Keratinocyte (primary cell): Measurements from ENCODE around the gene PRCP. TPM values are rescaled to one million over a fixed set of nuclear protein-coding genes. Genes with fewer than 3 reads are reported as not detected.
A peak's percentile ranks its signal among the peaks of the same experiment; 100 is the strongest.

Experiments
- DNase-seq: peaks from one replicate; pipeline ENCODE4 v3.0.0-alpha.2; 2011; ENCODE audit warnings: low read depth, missing footprints, low spot score
- FAIRE-seq: peaks from 2 replicates; lab custom pipeline; 2011; peaks lifted over from hg19 to GRCh38; lab: Jason Lieb, UNC
- H2AFZ ChIP-seq: 2 replicates; pipeline ENCODE4 v1.6.0; 2012; ENCODE audit warnings: low read length, control low read depth, inconsistent platforms; ENCODE audit not compliant: control insufficient read depth
- H3K27ac ChIP-seq: 2 replicates; pipeline ENCODE4 v1.5.1; 2011; ENCODE audit warnings: low read length; ENCODE audit not compliant: control insufficient read depth, insufficient read depth
- H3K27me3 ChIP-seq: 3 replicates; pipeline ENCODE4 v1.6.0; 2011; ENCODE audit warnings: low read length; ENCODE audit not compliant: control insufficient read depth, insufficient read depth; ENCODE audit errors: extremely low read depth
- H3K36me3 ChIP-seq, 2 experiments: 2 replicates in 1 of 2; 3 replicates in 1 of 2; pipeline ENCODE4 v1.5.1; 2011; ENCODE audit warnings: low read length in 2 of 2, mild to moderate bottlenecking in 1 of 2; ENCODE audit not compliant: control insufficient read depth in 2 of 2, insufficient read depth in 2 of 2; ENCODE audit errors: extremely low read depth in 1 of 2
- H3K4me1 ChIP-seq: 3 replicates; pipeline ENCODE4 v1.5.1; 2011; ENCODE audit warnings: low read length; ENCODE audit not compliant: control insufficient read depth, insufficient read depth; ENCODE audit errors: extremely low read depth
- H3K4me2 ChIP-seq: 3 replicates; pipeline ENCODE4 v1.6.0; 2011; ENCODE audit warnings: low read depth, low read length; ENCODE audit not compliant: control insufficient read depth, insufficient read depth; ENCODE audit errors: extremely low read depth
- H3K4me3 ChIP-seq, 3 experiments: fragments of 200-600 bp in 1 of 3; sonication (generic) in 1 of 3; 2 replicates in 2 of 3; 3 replicates in 1 of 3; pipeline ENCODE4 v1.5.1; 2011 to 2016; ENCODE audit warnings: low read length in 3 of 3, mild to moderate bottlenecking in 3 of 3, control low read depth in 2 of 3, inconsistent platforms in 1 of 3, low read depth in 1 of 3, mixed read lengths in 1 of 3, mixed run types in 1 of 3, moderate library complexity in 1 of 3; ENCODE audit not compliant: control insufficient read depth in 2 of 3, insufficient read depth in 2 of 3; ENCODE audit errors: extremely low read depth in 1 of 3
- H3K79me2 ChIP-seq: 2 replicates; pipeline ENCODE4 v1.6.0; 2012; ENCODE audit warnings: low read length; ENCODE audit not compliant: control insufficient read depth, insufficient read depth
- H3K9ac ChIP-seq: 3 replicates; pipeline ENCODE4 v1.6.0; 2011; ENCODE audit warnings: low read length; ENCODE audit not compliant: control insufficient read depth, insufficient read depth; ENCODE audit errors: extremely low read depth
- H3K9me1 ChIP-seq: 3 replicates; pipeline ENCODE4 v1.6.0; 2011; ENCODE audit warnings: low read length; ENCODE audit not compliant: control insufficient read depth, insufficient read depth; ENCODE audit errors: extremely low read depth
- H3K9me3 ChIP-seq: 2 replicates; pipeline ENCODE4 v1.5.1; 2012; ENCODE audit warnings: low read depth, low read length; ENCODE audit not compliant: control insufficient read depth
- H4K20me1 ChIP-seq: 3 replicates; pipeline ENCODE4 v1.6.0; 2011; ENCODE audit warnings: low read length; ENCODE audit not compliant: control insufficient read depth, insufficient read depth; ENCODE audit errors: extremely low read depth
- EZH2 ChIP-seq: IDR thresholded peaks from one replicate; pipeline ENCODE4 v1.6.1; 2012; ENCODE audit warnings: inconsistent platforms, mild to moderate bottlenecking, low read length, moderate library complexity
- dilution Hi-C: fragments of 300-500 bp; cut with MboI; formaldehyde crosslinking; loops from one replicate; pipeline ENCODE4 v1.7.0; 2020; ENCODE audit warnings: low sequenced_read_pairs; ENCODE audit not compliant: extremely low pct_ligation_motif_present
- polyA minus RNA-seq, 3 experiments: library from RNA; depleted of rRNA, polyadenylated mRNA; stranded (reverse); fragments of >200 nt; gene quantifications; 1 replicate in 1 of 3; 2 replicates in 1 of 3; 3 replicates in 1 of 3; pipeline ENCODE4 v1.2.3, GENCODE V29; 2011
- polyA plus RNA-seq, 5 experiments: library from polyadenylated mRNA; depleted of rRNA in 3 of 5; stranded (reverse) in 3 of 5; stranded (forward) in 1 of 5; unstranded in 1 of 5; fragments of >200 nt; gene quantifications; 1 replicate in 1 of 5; 2 replicates in 3 of 5; 3 replicates in 1 of 5; pipeline versions ENCODE4 v1.2.1 to v1.2.3, GENCODE V29; 2011 to 2012; ENCODE audit warnings: missing spikeins in 2 of 5, low read depth in 1 of 5, low replicate concordance in 1 of 5
- TF ChIP-seq, protein P1 (sequence below), 3 experiments: IDR thresholded peaks in 1 of 3; conservative IDR thresholded peaks in 1 of 3; optimal IDR thresholded peaks in 1 of 3; 2 replicates in 2 of 3; 3 replicates in 1 of 3; pipeline versions ENCODE3 to v1.5.1; 2011; ENCODE audit warnings: low read length in 3 of 3, mild to moderate bottlenecking in 3 of 3, moderate library complexity in 2 of 3, control low read depth in 1 of 3, inconsistent platforms in 1 of 3; ENCODE audit not compliant: insufficient read depth in 2 of 3; ENCODE audit errors: extremely low read depth in 1 of 3

Gene PRCP
- 32.3 to 43.5 TPM (median 36.5 TPM) in 3 replicates for polyA plus RNA-seq
- 7.4 TPM for polyA plus RNA-seq (2011; ENCODE audit: low read depth)
- 19.1 and 36.4 TPM in 2 replicates for polyA plus RNA-seq (2011; cell fraction: cytosol; rRNA removed)
- 43.6 and 50.2 TPM in 2 replicates for polyA plus RNA-seq (2011; cell fraction: nucleus; rRNA removed)
- 18.7 and 21.7 TPM in 2 replicates for polyA plus RNA-seq (2012; ENCODE audit: low replicate concordance)
- 7.9 to 32.2 TPM (median 27.3 TPM) in 3 replicates for polyA minus RNA-seq
- polyA minus RNA-seq (2011; cell fraction: cytosol; rRNA and poly(A)+ RNA removed) = 20.5 TPM
- 16.8 and 34.7 TPM in 2 replicates for polyA minus RNA-seq (2011; cell fraction: nucleus; rRNA and poly(A)+ RNA removed)

DNA sequence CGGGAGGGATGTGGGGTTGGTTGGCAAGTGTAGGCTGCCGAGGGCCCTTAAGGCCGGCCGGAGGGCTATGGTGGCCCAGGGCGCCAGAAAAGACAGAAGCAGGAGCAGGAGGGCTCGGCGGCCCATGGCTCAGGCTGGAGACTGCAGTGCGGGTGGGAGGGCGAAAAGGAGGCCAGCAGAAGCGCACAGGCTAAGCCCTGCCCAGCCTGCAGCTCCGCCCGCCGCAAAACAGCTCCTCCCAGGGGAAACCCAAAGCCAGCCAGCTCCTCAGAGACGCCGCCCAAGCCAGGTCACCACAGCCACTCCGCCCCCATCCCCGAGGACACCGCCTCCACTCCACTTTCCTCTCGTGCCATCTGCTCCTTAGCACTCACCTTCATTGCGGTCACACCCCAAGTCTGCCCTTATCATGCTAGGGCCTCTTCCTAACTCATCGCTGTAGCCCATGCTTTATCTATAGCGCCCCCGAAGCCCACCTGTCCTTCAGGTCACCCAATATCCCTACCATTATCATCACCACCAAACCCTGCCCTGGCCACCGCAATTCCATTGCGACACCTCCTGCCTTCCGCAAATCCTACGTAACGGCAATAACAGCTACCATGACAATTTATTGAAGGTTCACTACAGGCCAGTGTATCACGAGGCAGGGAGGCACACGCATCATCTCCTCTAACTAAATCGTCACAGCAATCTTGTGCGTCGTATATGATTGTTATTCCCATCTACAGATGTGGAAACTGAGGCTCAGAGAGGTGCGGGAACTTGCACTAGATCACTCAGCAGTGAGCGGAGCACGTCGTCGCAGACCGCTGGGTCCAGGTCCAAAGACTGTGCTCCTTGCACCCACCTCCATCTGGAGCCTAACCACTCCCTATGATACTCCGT lies at the start of gene PRCP:
Gene PRCP, minus strand, starts transcription at position 154 of the 888 bp plus-strand sequence. Its CDS starts 28 bp downstream, at position 126.
- peaks cover 26% of the 10 kb centered on the region for H3K4me1 ChIP-seq
- TF ChIP-seq EZH2 = no peak
- TF ChIP-seq, protein P1, sequence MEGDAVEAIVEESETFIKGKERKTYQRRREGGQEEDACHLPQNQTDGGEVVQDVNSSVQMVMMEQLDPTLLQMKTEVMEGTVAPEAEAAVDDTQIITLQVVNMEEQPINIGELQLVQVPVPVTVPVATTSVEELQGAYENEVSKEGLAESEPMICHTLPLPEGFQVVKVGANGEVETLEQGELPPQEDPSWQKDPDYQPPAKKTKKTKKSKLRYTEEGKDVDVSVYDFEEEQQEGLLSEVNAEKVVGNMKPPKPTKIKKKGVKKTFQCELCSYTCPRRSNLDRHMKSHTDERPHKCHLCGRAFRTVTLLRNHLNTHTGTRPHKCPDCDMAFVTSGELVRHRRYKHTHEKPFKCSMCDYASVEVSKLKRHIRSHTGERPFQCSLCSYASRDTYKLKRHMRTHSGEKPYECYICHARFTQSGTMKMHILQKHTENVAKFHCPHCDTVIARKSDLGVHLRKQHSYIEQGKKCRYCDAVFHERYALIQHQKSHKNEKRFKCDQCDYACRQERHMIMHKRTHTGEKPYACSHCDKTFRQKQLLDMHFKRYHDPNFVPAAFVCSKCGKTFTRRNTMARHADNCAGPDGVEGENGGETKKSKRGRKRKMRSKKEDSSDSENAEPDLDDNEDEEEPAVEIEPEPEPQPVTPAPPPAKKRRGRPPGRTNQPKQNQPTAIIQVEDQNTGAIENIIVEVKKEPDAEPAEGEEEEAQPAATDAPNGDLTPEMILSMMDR (optimal IDR thresholded peaks at IDR 0.05 in 1 of 3, IDR thresholded peaks at IDR 0.05 in 1 of 3, conservative IDR thresholded peaks at IDR 0.05 in 1 of 3; ENCODE audit: extremely low read depth in 1 of 3, insufficient read depth in 2 of 3, low read length in 3 of 3) = no peak
- no peaks in the 10 kb centered on the region for H3K27me3 ChIP-seq
- peak within 1 kb of the TSS; percentile 92 for H3K4me2 ChIP-seq
- DNase-seq (peak; percentile 35), FAIRE-seq (no peak)
- no peaks in the 10 kb centered on the region for H3K36me3 ChIP-seq
- peaks cover 24% of the 10 kb centered on the region for H3K79me2 ChIP-seq
- H3K9me3 ChIP-seq = no peaks in the 10 kb centered on the region
- no peaks in the 10 kb centered on the region for H3K9me1 ChIP-seq
- H3K9ac ChIP-seq = peak within 1 kb of the TSS; percentile 75
- peak within 1 kb of the TSS; percentile 81 for H3K27ac ChIP-seq
- dilution Hi-C loops = no loop called here
- H2AFZ ChIP-seq = peak within 1 kb of the TSS; percentile 98
- H3K4me3 ChIP-seq = peak within 1 kb of the TSS; percentile 53 to 91 (median 89)
- no peaks in the 10 kb centered on the region for H4K20me1 ChIP-seq

DNA sequence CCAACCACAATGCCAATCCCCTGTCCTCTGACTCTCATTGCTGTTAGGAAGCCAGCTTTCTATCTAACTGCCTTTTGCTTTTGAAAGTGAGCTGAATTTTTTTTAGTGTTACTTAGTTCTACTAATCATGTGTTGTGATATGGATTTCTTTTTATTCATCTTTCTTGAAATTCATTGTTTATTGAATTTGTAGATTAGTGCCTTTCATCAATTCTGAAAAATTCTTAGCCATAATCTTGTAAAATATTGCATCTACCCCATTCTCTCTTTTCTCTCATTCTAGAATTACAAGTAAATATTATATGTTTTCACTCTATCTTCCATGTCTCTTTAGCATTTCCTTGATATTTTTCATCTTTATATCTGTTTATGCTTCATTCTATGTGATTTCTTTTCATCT lies 49.1 kb upstream of the PRCP start:
- H3K79me2 ChIP-seq = no peaks in the 10 kb centered on the region
- H3K4me3 ChIP-seq = no peak overlapping the region
- no peak overlapping the region for H2AFZ ChIP-seq
- no peaks in the 10 kb centered on the region for H4K20me1 ChIP-seq
- FAIRE-seq (no peak), DNase-seq (no peak)
- H3K36me3 ChIP-seq = no peaks in the 10 kb centered on the region
- no peak overlapping the region for H3K9ac ChIP-seq
- no peaks in the 10 kb centered on the region for H3K27me3 ChIP-seq
- H3K4me1 ChIP-seq = no peaks in the 10 kb centered on the region
- no peaks in the 10 kb centered on the region for H3K9me1 ChIP-seq
- TF ChIP-seq, protein P1 (optimal IDR thresholded peaks at IDR 0.05 in 1 of 3, IDR thresholded peaks at IDR 0.05 in 1 of 3, conservative IDR thresholded peaks at IDR 0.05 in 1 of 3; ENCODE audit: extremely low read depth in 1 of 3, insufficient read depth in 2 of 3, low read length in 3 of 3) = no peak
- TF ChIP-seq EZH2 = no peak
- no peak overlapping the region for H3K4me2 ChIP-seq
- dilution Hi-C loops = no loop called here
- no peaks in the 10 kb centered on the region for H3K9me3 ChIP-seq
- no peak overlapping the region for H3K27ac ChIP-seq
